ENCODE measurements around the gene LCE1A.
A peak's percentile ranks its signal among the peaks of the same experiment; 100 is the strongest.

Gene LCE1A

DNA sequence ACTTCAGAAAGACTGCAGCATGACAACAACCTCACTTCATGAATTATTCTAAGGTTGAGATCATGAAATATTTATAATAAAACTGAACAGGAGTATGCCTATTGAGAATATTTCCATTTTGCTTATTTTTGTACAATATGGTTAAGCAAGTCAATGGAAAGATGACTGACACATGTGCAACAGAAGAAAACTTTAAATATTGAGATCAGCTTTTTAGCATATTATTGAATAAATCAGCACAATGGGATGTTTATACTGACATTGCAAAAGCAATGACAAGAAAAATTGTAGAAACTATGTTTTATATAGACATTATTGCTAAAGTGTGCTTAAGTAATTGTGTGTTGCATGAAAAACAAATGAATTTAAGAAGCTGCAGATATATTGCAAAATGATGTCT, 37.2 kb downstream of the LCE1A start:
- peaks cover 0 to 4% of the 10 kb centered on the region in 2 donors for H3K9me3 ChIP-seq (replicated peaks in 1 of 2; ENCODE audit: control insufficient read depth in 2 of 2, insufficient read depth in 1 of 2, low read depth in 1 of 2, low read length in 2 of 2)
- H3K4me1 ChIP-seq (ENCODE audit: control insufficient read depth in 2 of 2, insufficient read depth in 1 of 2, low read depth in 1 of 2, low read length in 2 of 2) = no peaks in the 10 kb centered on the region

DNA sequence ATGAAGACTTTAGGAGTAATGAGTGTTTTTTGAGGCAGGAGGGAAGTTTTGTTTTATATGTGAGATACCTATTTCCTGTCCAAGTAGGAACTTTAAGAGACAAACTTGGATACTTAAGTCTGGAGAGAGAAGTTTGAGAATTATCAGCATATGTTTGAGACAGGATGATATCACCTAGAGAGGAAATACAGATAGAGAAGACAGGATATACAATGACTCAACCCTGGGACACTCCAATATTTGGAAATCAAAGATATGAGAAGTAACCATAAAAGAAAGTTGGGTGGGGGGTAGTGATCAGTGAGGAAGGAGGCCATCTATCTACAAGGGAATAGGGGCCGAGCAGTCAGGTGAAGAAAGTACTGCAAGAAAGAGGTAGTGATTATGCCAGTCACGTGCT, 39.0 kb downstream of the LCE1A start:
- DNase-seq (ENCODE audit: low spot score) = no peak
- Histone ChIP-seq H3K18ac (ENCODE audit: low read length) (no peak overlapping the region), H2BK12ac (ENCODE audit: low read length) (no peak overlapping the region), H3K4me3 (ENCODE audit: low read length in 2 of 2) (no peak overlapping the region), H3K4me1 (ENCODE audit: control insufficient read depth in 2 of 2, insufficient read depth in 1 of 2, low read depth in 1 of 2, low read length in 2 of 2) (no peaks in the 10 kb centered on the region), H3K79me1 (ENCODE audit: low read depth, low read length) (no peaks in the 10 kb centered on the region), H3K9me3 (replicated peaks in 1 of 2; ENCODE audit: control insufficient read depth in 2 of 2, insufficient read depth in 1 of 2, low read depth in 1 of 2, low read length in 2 of 2) (peaks cover 0 to 4% of the 10 kb centered on the region in 2 donors), H2AK5ac (ENCODE audit: low read depth, low read length) (no peak overlapping the region), H2BK120ac (ENCODE audit: low read depth, low read length) (no peak overlapping the region), H3K36me3 (replicated peaks in 1 of 2; ENCODE audit: control insufficient read depth in 2 of 2, insufficient read depth in 2 of 2, low read length in 2 of 2) (no peaks in the 10 kb centered on the region), H4K8ac (ENCODE audit: low read depth, low read length) (no peak overlapping the region), H3K14ac (ENCODE audit: low read length) (no peak overlapping the region), H3K9ac (ENCODE audit: low read depth, low read length, poor library complexity) (no peak overlapping the region), H3K4ac (ENCODE audit: low read length) (no peak overlapping the region), H3K27ac (replicated peaks; ENCODE audit: low read length) (no peak overlapping the region), H4K91ac (ENCODE audit: low read depth, low read length, poor library complexity) (no peak overlapping the region), H3K4me2 (ENCODE audit: insufficient read depth, low read length, poor library complexity, severe bottlenecking) (no peak overlapping the region), H2AFZ (ENCODE audit: low read length) (no peak overlapping the region), H3K27me3 (ENCODE audit: control insufficient read depth in 3 of 3, insufficient read depth in 3 of 3, low read depth in 1 of 3, low read length in 3 of 3) (no peaks in the 10 kb centered on the region), H3K23ac (ENCODE audit: low read depth, low read length, poor library complexity) (no peak overlapping the region), H2BK5ac (ENCODE audit: low read length) (no peak overlapping the region), H2BK15ac (ENCODE audit: low read length) (no peak overlapping the region)
- WGBS, 2 donors (ENCODE audit: extremely low coverage in 2 of 2, insufficient read length in 2 of 2, insufficient replicate concordance in 1 of 2) = no CpG with 5 or more reads among the region's 2 CpGs

More for the DNA sequence above, 37.2 kb downstream of the LCE1A start:
- Histone ChIP-seq H4K8ac (ENCODE audit: low read depth, low read length) (no peak overlapping the region), H3K9ac (ENCODE audit: low read depth, low read length, poor library complexity) (no peak overlapping the region), H2BK12ac (ENCODE audit: low read length) (no peak overlapping the region), H2AFZ (ENCODE audit: low read length) (no peak overlapping the region), H3K79me1 (ENCODE audit: low read depth, low read length) (no peaks in the 10 kb centered on the region), H3K27ac (replicated peaks; ENCODE audit: low read length) (no peak overlapping the region), H3K27me3 (ENCODE audit: control insufficient read depth in 3 of 3, insufficient read depth in 3 of 3, low read depth in 1 of 3, low read length in 3 of 3) (no peaks in the 10 kb centered on the region), H2BK120ac (ENCODE audit: low read depth, low read length) (no peak overlapping the region), H3K4me3 (ENCODE audit: low read length in 2 of 2) (no peak overlapping the region), H2BK5ac (ENCODE audit: low read length) (no peak overlapping the region), H3K14ac (ENCODE audit: low read length) (no peak overlapping the region), H2BK15ac (ENCODE audit: low read length) (no peak overlapping the region), H3K23ac (ENCODE audit: low read depth, low read length, poor library complexity) (no peak overlapping the region), H3K4me2 (ENCODE audit: insufficient read depth, low read length, poor library complexity, severe bottlenecking) (no peak overlapping the region), H3K36me3 (replicated peaks in 1 of 2; ENCODE audit: control insufficient read depth in 2 of 2, insufficient read depth in 2 of 2, low read length in 2 of 2) (no peaks in the 10 kb centered on the region), H4K91ac (ENCODE audit: low read depth, low read length, poor library complexity) (no peak overlapping the region), H2AK5ac (ENCODE audit: low read depth, low read length) (no peak overlapping the region), H3K4ac (ENCODE audit: low read length) (no peak overlapping the region), H3K18ac (ENCODE audit: low read length) (no peak overlapping the region)
- no peak for DNase-seq (ENCODE audit: low spot score)

DNA sequence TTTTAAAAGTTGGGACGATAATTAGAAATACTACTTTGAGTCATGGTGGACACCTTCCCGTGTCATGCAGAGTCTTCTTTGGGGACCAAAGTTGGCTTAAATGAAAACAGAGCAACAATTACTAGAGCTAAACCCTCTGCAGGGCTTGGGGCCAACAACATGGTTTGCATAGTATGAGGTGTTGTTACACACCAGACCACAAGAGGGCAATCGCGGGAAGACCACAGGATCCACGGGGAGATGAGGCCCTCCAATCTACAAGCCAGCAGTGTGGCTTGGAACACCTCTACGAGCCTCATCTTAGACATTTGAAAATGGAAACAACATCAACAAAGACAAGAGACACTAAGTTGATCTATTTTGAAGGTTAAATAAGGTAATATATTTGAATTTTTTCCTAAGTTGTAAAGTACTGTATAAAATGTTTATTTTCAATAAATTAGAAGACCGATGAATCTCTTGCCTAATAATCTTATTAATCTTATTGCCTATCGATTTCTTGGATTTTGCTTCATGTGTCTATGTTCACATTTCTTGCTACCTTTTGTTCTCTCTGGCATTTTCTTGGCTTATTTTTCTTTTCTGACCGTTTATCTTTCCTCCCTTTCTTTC, 42.6 kb downstream of the LCE1A start:
- Histone ChIP-seq H3K27ac (replicated peaks; ENCODE audit: low read length) (no peak overlapping the region), H3K4me1 (ENCODE audit: control insufficient read depth in 2 of 2, insufficient read depth in 1 of 2, low read depth in 1 of 2, low read length in 2 of 2) (no peaks in the 10 kb centered on the region)
- no CpG with 5 or more reads among the region's 9 CpGs for WGBS, 2 donors (ENCODE audit: extremely low coverage in 2 of 2, insufficient read length in 2 of 2, insufficient replicate concordance in 1 of 2)

DNA sequence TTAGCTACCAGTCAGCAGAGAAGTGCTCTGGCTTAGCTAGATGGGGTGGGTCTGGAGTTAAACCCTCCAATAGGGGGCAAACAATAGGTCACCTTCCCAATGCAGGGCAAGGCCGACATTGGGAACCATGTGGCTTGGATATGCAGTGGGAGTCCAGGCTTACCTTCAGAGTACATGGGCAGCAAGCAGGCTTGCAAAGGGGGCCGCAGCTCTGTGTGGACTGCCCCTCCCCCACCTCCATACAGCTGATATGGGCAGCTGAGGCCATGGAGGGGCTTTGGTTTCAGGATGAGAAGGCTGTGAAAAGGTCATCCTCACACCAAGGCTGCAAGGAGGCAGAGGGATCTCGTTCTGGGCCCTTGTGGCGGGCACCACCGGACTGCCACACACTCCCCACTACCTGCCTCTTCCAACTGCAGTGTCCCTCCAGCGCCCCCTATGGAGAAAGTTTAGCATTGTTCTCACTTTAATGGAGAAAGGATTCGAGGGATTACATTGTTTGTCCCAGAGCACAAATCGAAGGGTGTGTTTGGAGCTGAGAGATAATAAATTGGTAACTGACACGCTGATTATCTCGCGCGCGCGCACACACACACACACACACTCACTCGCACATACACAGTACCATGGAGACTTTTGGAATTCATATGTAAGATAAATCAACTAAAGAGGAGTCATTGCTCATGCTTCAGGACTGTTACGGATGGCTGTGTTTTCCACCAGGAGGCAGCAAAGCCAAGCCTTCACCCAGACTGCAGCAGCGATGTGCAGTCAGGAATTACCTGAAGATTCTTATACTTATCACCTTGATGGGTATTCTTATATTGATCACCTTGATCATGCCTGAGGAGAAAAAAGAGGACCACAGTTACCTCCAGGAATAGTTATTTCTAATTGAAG, 43.8 kb downstream of the LCE1A start:
- Histone ChIP-seq H3K4ac (ENCODE audit: low read length) (no peak overlapping the region), H2BK120ac (ENCODE audit: low read depth, low read length) (no peak overlapping the region), H2BK5ac (ENCODE audit: low read length) (no peak overlapping the region), H3K4me2 (ENCODE audit: insufficient read depth, low read length, poor library complexity, severe bottlenecking) (no peak overlapping the region), H3K9ac (ENCODE audit: low read depth, low read length, poor library complexity) (no peak overlapping the region), H2AFZ (ENCODE audit: low read length) (no peak overlapping the region), H3K14ac (ENCODE audit: low read length) (no peak overlapping the region), H4K91ac (ENCODE audit: low read depth, low read length, poor library complexity) (no peak overlapping the region), H3K27me3 (ENCODE audit: control insufficient read depth in 3 of 3, insufficient read depth in 3 of 3, low read depth in 1 of 3, low read length in 3 of 3) (no peaks in the 10 kb centered on the region), H4K8ac (ENCODE audit: low read depth, low read length) (no peak overlapping the region), H3K4me1 (ENCODE audit: control insufficient read depth in 2 of 2, insufficient read depth in 1 of 2, low read depth in 1 of 2, low read length in 2 of 2) (no peaks in the 10 kb centered on the region), H3K27ac (replicated peaks; ENCODE audit: low read length) (no peak overlapping the region), H3K79me1 (ENCODE audit: low read depth, low read length) (no peaks in the 10 kb centered on the region), H3K4me3 (ENCODE audit: low read length in 2 of 2) (no peak overlapping the region), H3K36me3 (replicated peaks in 1 of 2; ENCODE audit: control insufficient read depth in 2 of 2, insufficient read depth in 2 of 2, low read length in 2 of 2) (no peaks in the 10 kb centered on the region), H3K18ac (ENCODE audit: low read length) (no peak overlapping the region), H3K23ac (ENCODE audit: low read depth, low read length, poor library complexity) (no peak overlapping the region), H2BK12ac (ENCODE audit: low read length) (no peak overlapping the region), H3K9me3 (replicated peaks in 1 of 2; ENCODE audit: control insufficient read depth in 2 of 2, insufficient read depth in 1 of 2, low read depth in 1 of 2, low read length in 2 of 2) (no peaks in the 10 kb centered on the region), H2BK15ac (ENCODE audit: low read length) (no peak overlapping the region), H2AK5ac (ENCODE audit: low read depth, low read length) (no peak overlapping the region)
- no CpG with 5 or more reads among the region's 17 CpGs for WGBS, 2 donors (ENCODE audit: extremely low coverage in 2 of 2, insufficient read length in 2 of 2, insufficient replicate concordance in 1 of 2)
- peak; percentile 27 for DNase-seq (ENCODE audit: low spot score)

More for the DNA sequence above, 42.6 kb downstream of the LCE1A start:
- Histone ChIP-seq H4K91ac (ENCODE audit: low read depth, low read length, poor library complexity) (no peak overlapping the region), H2BK5ac (ENCODE audit: low read length) (no peak overlapping the region), H2BK12ac (ENCODE audit: low read length) (no peak overlapping the region), H3K14ac (ENCODE audit: low read length) (no peak overlapping the region), H4K8ac (ENCODE audit: low read depth, low read length) (no peak overlapping the region), H3K23ac (ENCODE audit: low read depth, low read length, poor library complexity) (no peak overlapping the region), H3K4ac (ENCODE audit: low read length) (no peak overlapping the region), H3K9ac (ENCODE audit: low read depth, low read length, poor library complexity) (no peak overlapping the region), H3K4me3 (ENCODE audit: low read length in 2 of 2) (no peak overlapping the region), H3K79me1 (ENCODE audit: low read depth, low read length) (no peaks in the 10 kb centered on the region), H2BK15ac (ENCODE audit: low read length) (no peak overlapping the region), H2AFZ (ENCODE audit: low read length) (no peak overlapping the region), H3K9me3 (replicated peaks in 1 of 2; ENCODE audit: control insufficient read depth in 2 of 2, insufficient read depth in 1 of 2, low read depth in 1 of 2, low read length in 2 of 2) (no peaks in the 10 kb centered on the region), H2AK5ac (ENCODE audit: low read depth, low read length) (no peak overlapping the region), H3K27me3 (ENCODE audit: control insufficient read depth in 3 of 3, insufficient read depth in 3 of 3, low read depth in 1 of 3, low read length in 3 of 3) (no peaks in the 10 kb centered on the region), H3K4me2 (ENCODE audit: insufficient read depth, low read length, poor library complexity, severe bottlenecking) (no peak overlapping the region), H3K36me3 (replicated peaks in 1 of 2; ENCODE audit: control insufficient read depth in 2 of 2, insufficient read depth in 2 of 2, low read length in 2 of 2) (no peaks in the 10 kb centered on the region), H2BK120ac (ENCODE audit: low read depth, low read length) (no peak overlapping the region), H3K18ac (ENCODE audit: low read length) (no peak overlapping the region)
- peak; percentile 58 for DNase-seq (ENCODE audit: low spot score)
